Effector memory CD8-positive, alpha-beta T cell (primary cell): ENCODE results near the gene MACROD2.

Experiments used
- ATAC-seq: fragments of 150-1000 bp; cut with Tn5 transposase; replicated peaks from 2 replicates; pipeline ENCODE4 v1.10.0; 2021; ENCODE audit warnings: mild to moderate bottlenecking, moderate library complexity
- DNase-seq, 3 experiments: peaks; one replicate each; pipeline ENCODE4 v3.0.0; 2021
- H3K27ac Mint-ChIP-seq, 2 donors: one replicate each; pipeline ENCODE4 v1.8.0; 2022; ENCODE audit warnings: mild to moderate bottlenecking in 2 of 2, mixed read lengths in 2 of 2, moderate library complexity in 2 of 2
- H3K27me3 Mint-ChIP-seq, 2 donors: one replicate each; pipeline ENCODE4 v1.8.0; 2022; ENCODE audit warnings: mixed read lengths in 2 of 2
- H3K36me3 Mint-ChIP-seq: one replicate; pipeline ENCODE4 v1.8.0; 2022; ENCODE audit warnings: mild to moderate bottlenecking, moderate library complexity, mixed read lengths; ENCODE audit not compliant: insufficient read depth
- H3K4me1 Mint-ChIP-seq, 2 donors: one replicate each; pipeline ENCODE4 v1.8.0; 2022; ENCODE audit warnings: low read depth in 2 of 2, mixed read lengths in 2 of 2
- H3K4me3 Mint-ChIP-seq, 2 donors: one replicate each; pipeline ENCODE4 v1.8.0; 2022; ENCODE audit warnings: mild to moderate bottlenecking in 2 of 2, mixed read lengths in 2 of 2, moderate library complexity in 2 of 2
- H3K9me3 Mint-ChIP-seq, 2 donors: one replicate each; pipeline ENCODE4 v1.8.0; 2022; ENCODE audit warnings: mixed read lengths in 2 of 2

The MACROD2 gene

DNA sequence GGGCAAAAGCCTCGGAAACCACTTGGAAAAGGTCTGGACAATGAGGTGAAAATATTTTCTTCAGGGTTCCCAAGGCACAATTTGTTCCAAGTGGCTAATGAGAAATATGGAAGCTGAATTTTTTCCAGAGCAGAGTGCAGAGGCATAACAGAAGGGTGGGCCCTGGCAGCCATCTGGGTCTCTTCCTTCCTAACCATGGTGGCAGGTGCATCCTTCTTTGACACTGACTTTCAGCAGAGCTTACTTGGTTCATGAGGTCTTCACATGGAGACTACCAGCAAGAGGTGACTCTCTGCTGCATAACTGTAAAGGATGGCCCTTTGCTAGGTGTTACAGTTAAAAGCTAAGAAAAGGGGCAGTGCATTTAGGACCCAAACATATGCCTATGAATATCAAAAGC lies 2055.1 kb downstream of the MACROD2 start:
- peaks cover 0 to 4% of the 10 kb centered on the region in 2 donors for H3K9me3 Mint-ChIP-seq
- DNase-seq (no peak), ATAC-seq (no peak)
- H3K36me3 Mint-ChIP-seq = peaks cover 2% of the 10 kb centered on the region
- H3K27ac Mint-ChIP-seq = no peak overlapping the region
- no peak overlapping the region for H3K4me3 Mint-ChIP-seq
- no peaks in the 10 kb centered on the region for H3K4me1 Mint-ChIP-seq
- no peaks in the 10 kb centered on the region for H3K27me3 Mint-ChIP-seq

- Mint-ChIP-seq H3K27me3 (no peaks in the 10 kb centered on the region), H3K36me3 (peaks cover 2% of the 10 kb centered on the region), H3K27ac (no peak overlapping the region), H3K4me3 (no peak overlapping the region), H3K4me1 (no peaks in the 10 kb centered on the region), H3K9me3 (peaks cover 4 to 6% of the 10 kb centered on the region in 2 donors)
- DNase-seq (no peak), ATAC-seq (no peak)
Observed at GRCh38 chr20:16051968-16052367, 2056.7 kb downstream of the MACROD2 start.

DNA sequence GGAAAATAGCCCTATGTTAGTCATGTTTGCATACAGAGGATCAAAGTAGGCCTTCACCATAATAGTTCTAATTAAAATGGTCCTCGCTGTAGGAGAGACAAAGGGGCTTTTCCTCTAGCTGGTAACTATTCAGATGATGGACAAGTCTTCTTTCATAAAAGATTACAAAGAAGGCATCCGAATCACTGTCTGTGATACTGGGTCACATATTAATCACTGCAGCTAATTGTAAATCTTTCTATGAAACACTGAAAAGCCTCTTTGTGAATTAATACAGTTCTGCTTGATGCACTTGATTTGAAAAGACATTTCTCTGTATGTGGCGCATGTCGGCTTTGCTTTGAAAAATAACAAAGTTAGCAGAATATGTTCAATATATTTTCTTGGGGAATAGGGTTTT lies 2057.1 kb downstream of the MACROD2 start:
- Mint-ChIP-seq H3K27ac (no peak overlapping the region), H3K4me3 (no peak overlapping the region), H3K27me3 (no peaks in the 10 kb centered on the region), H3K9me3 (peaks cover 4 to 6% of the 10 kb centered on the region in 2 donors), H3K4me1 (no peaks in the 10 kb centered on the region), H3K36me3 (peaks cover 2% of the 10 kb centered on the region)
- no peak for DNase-seq
- no peak for ATAC-seq

DNA sequence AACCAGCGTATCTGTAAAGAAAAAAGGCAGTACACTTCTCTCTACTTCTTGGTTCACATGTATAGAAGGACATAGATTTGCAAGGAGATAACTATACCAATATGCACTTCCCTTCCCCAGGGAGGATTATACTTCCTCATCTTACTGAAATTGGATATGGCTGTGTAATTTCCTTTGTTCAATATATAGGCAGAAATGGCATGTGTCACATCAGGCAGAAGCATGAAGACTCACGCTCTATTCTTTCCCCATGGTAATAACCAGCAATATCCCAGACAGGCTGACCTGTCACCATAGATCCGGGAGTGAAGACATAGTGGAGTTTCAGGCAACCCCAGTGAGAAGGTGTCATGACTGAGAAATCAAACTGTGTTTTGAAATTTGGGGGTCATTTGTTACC lies 2059.7 kb downstream of the MACROD2 start:
- peaks cover 2% of the 10 kb centered on the region for H3K36me3 Mint-ChIP-seq
- no peaks in the 10 kb centered on the region for H3K27me3 Mint-ChIP-seq
- ATAC-seq (no peak), DNase-seq (no peak)
- H3K4me3 Mint-ChIP-seq = no peak overlapping the region
- H3K27ac Mint-ChIP-seq = no peak overlapping the region
- peaks cover 9 to 13% of the 10 kb centered on the region in 2 donors for H3K9me3 Mint-ChIP-seq
- H3K4me1 Mint-ChIP-seq = no peaks in the 10 kb centered on the region

GRCh38 chr20:16057651-16058050 lies 2062.3 kb downstream of the MACROD2 start:
- no peaks in the 10 kb centered on the region for H3K4me1 Mint-ChIP-seq
- peaks cover 2% of the 10 kb centered on the region for H3K36me3 Mint-ChIP-seq
- no peak overlapping the region for H3K4me3 Mint-ChIP-seq
- ATAC-seq (no peak), DNase-seq (no peak)
- no peak overlapping the region for H3K27ac Mint-ChIP-seq
- H3K27me3 Mint-ChIP-seq = no peaks in the 10 kb centered on the region
- H3K9me3 Mint-ChIP-seq = peaks cover 9 to 14% of the 10 kb centered on the region in 2 donors

DNA sequence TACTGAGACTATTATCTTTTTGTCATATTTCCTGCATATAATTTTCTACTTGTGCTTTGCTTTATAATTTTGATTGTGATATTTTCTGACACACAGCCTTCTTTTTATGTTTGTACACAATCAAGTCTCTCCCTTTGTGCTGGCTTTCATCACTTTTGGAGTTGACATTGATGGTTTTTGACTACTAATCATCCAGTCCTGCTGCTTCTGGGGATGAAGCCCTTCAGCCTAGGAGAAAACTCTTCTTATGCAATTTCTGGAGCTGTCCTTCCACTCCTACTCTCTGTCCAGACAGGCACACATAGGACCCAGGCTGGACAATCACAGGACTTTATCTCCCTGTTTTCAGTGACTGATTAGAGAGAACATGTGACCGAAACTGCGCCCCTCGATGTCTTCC lies 2063.0 kb downstream of the MACROD2 start:
- Mint-ChIP-seq H3K27me3 (no peaks in the 10 kb centered on the region), H3K4me3 (no peak overlapping the region), H3K4me1 (no peaks in the 10 kb centered on the region), H3K9me3 (peaks cover 9 to 20% of the 10 kb centered on the region in 2 donors), H3K27ac (no peak overlapping the region), H3K36me3 (peaks cover 2% of the 10 kb centered on the region)
- no peak for ATAC-seq
- no peak for DNase-seq

- no peaks in the 10 kb centered on the region for H3K27me3 Mint-ChIP-seq
- ATAC-seq (no peak), DNase-seq (no peak)
- H3K4me1 Mint-ChIP-seq = no peaks in the 10 kb centered on the region
- no peaks in the 10 kb centered on the region for H3K36me3 Mint-ChIP-seq
- H3K27ac Mint-ChIP-seq = no peak overlapping the region
- peaks cover 7 to 27% of the 10 kb centered on the region in 2 donors for H3K9me3 Mint-ChIP-seq
- H3K4me3 Mint-ChIP-seq = no peak overlapping the region
Observed at GRCh38 chr20:16059841-16060240, 2064.5 kb downstream of the MACROD2 start.

GRCh38 chr20:16061351-16061750 lies 2066.0 kb downstream of the MACROD2 start:
- no peak overlapping the region for H3K27ac Mint-ChIP-seq
- no peaks in the 10 kb centered on the region for H3K36me3 Mint-ChIP-seq
- no peak overlapping the region for H3K4me3 Mint-ChIP-seq

GRCh38 chr20:16062661-16063581 lies 2067.6 kb downstream of the MACROD2 start:
- Mint-ChIP-seq H3K27ac (no peak overlapping the region), H3K4me3 (no peak overlapping the region), H3K9me3 (peaks cover 11 to 26% of the 10 kb centered on the region in 2 donors), H3K27me3 (no peaks in the 10 kb centered on the region), H3K4me1 (no peaks in the 10 kb centered on the region), H3K36me3 (no peaks in the 10 kb centered on the region)
- DNase-seq (no peak), ATAC-seq (no peak)

More at GRCh38 chr20:16061351-16061750, 2066.0 kb downstream of the MACROD2 start:
- Mint-ChIP-seq H3K27me3 (no peaks in the 10 kb centered on the region), H3K9me3 (peaks cover 7 to 22% of the 10 kb centered on the region in 2 donors), H3K4me1 (no peaks in the 10 kb centered on the region)
- DNase-seq (no peak), ATAC-seq (no peak)

- H3K4me3 Mint-ChIP-seq = no peak overlapping the region
- no peak overlapping the region for H3K27ac Mint-ChIP-seq
- H3K4me1 Mint-ChIP-seq = no peaks in the 10 kb centered on the region
- DNase-seq = no peak
- ATAC-seq = no peak
- H3K9me3 Mint-ChIP-seq = peaks cover 15 to 29% of the 10 kb centered on the region in 2 donors
- H3K27me3 Mint-ChIP-seq = no peaks in the 10 kb centered on the region
- H3K36me3 Mint-ChIP-seq = no peaks in the 10 kb centered on the region
Observed at GRCh38 chr20:16063881-16064280, 2068.6 kb downstream of the MACROD2 start.

GRCh38 chr20:16064989-16065707 lies 2069.8 kb downstream of the MACROD2 start:
- Mint-ChIP-seq H3K9me3 (peaks cover 13 to 27% of the 10 kb centered on the region in 2 donors), H3K36me3 (no peaks in the 10 kb centered on the region), H3K27ac (no peak overlapping the region), H3K4me1 (no peaks in the 10 kb centered on the region), H3K27me3 (no peaks in the 10 kb centered on the region), H3K4me3 (no peak overlapping the region)
- no peak for ATAC-seq
- DNase-seq = no peak

DNA sequence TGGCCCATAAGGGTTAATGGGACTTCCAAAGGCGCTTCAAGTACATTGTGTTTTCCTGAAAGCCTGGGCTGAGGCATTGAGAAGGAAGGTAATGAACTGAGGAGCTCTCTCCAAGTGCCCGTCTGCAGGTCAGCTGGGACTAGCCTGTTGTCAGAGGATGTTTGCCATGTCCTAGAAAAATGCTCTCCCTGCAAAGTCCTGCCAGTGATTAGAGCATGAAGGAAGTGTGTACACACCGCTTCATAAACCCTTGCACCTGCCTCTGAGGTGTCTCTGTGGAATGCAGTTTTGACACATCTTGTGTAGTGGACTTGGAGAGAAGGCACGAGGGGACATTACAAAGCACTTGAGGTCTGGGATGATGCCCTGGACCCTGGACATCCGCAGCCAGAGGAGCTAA lies 2071.3 kb downstream of the MACROD2 start:
- Mint-ChIP-seq H3K4me1 (no peaks in the 10 kb centered on the region), H3K27ac (no peak overlapping the region), H3K9me3 (peaks cover 13 to 27% of the 10 kb centered on the region in 2 donors), H3K27me3 (no peaks in the 10 kb centered on the region), H3K4me3 (no peak overlapping the region), H3K36me3 (no peaks in the 10 kb centered on the region)
- DNase-seq (no peak), ATAC-seq (no peak)

DNA sequence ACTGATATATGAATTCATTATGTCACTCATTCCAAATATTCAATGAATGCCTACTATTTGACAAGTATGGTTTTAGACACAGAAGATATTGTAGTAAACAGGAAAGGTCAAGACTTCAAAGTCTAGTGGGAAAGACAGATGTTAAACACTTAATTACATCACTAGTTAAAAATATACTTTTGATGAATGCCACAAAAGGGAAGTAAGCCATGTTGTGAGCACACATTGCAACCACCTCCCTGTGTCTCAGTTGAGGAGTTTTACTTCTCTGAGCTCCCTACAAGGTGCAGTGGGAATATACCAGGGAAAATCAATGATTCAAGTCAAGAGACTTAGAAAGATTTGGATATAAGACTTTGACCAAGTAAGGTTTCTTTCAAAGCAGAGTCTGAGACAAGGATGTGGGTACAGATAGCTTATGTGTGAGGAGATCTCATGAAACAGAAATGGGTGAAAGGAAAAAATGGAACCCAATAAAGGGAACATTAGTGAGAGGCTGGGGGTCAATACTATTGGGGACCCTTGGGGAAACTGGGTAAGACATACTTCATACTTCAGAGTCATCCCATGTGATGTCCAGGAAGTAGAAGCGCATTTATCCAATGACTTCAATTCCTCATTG lies 2074.2 kb downstream of the MACROD2 start:
- Mint-ChIP-seq H3K9me3 (peaks cover 13% of the 10 kb centered on the region in 2 donors), H3K27me3 (no peaks in the 10 kb centered on the region), H3K27ac (no peak overlapping the region), H3K36me3 (no peaks in the 10 kb centered on the region), H3K4me1 (no peaks in the 10 kb centered on the region), H3K4me3 (no peak overlapping the region)
- ATAC-seq (no peak), DNase-seq (no peak)
